Measurements from ENCODE around the gene ESRRA.

GRCh38 chr11:64283092-64283491 is 22.2 kb upstream of the ESRRA start:
- TF ChIP-seq CTCF (IDR thresholded peaks at IDR 0.05) (no peak), POLR2A (IDR thresholded peaks at IDR 0.05) (no peak), EP300 (IDR thresholded peaks at IDR 0.05) (no peak), POLR2AphosphoS5 (IDR thresholded peaks at IDR 0.05) (no peak)

Data from suprapubic skin (tissue), 4 donors.